GM12878 (cell line): ENCODE measurements around the gene SLC36A1. TPM values are rescaled to one million over a fixed set of nuclear protein-coding genes. Genes with fewer than 3 reads are reported as not detected.

ENCODE experiments used
- ATF2 ChIP-seq: IDR thresholded peaks from 2 replicates; pipeline ENCODE4 v1.6.1; 2012; ENCODE audit warnings: low read length, inconsistent platforms
- FOXM1 ChIP-seq: IDR thresholded peaks from 2 replicates; pipeline ENCODE4 v1.6.1; 2012; ENCODE audit warnings: low read depth, mild to moderate bottlenecking, inconsistent platforms, low read length, moderate library complexity
- POU2F2 ChIP-seq: IDR thresholded peaks from 3 replicates; pipeline ENCODE4 v1.6.1; 2011; ENCODE audit warnings: low read depth, mild to moderate bottlenecking, low read length, borderline replicate concordance
- RELA ChIP-seq: fragments of 450-650 bp; IDR thresholded peaks from 2 replicates; pipeline ENCODE4 v1.8.0; 2014; ENCODE audit warnings: borderline replicate concordance; ENCODE audit not compliant: partially characterized antibody
- RUNX3 ChIP-seq: IDR thresholded peaks from 2 replicates; pipeline ENCODE4 v1.6.1; 2012; ENCODE audit warnings: low read length, inconsistent platforms
- SREBF1 ChIP-seq: IDR thresholded peaks from 2 replicates; pipeline ENCODE4 v1.6.1; 2012; ENCODE audit warnings: mild to moderate bottlenecking, low read length
- SUZ12 ChIP-seq: fragments of 200-600 bp; sonication (generic); IDR thresholded peaks from one replicate; pipeline ENCODE4 v1.6.1; 2018; ENCODE audit warnings: antibody characterized with exemption, mild to moderate bottlenecking; ENCODE audit not compliant: unreplicated experiment
- TARDBP ChIP-seq: IDR thresholded peaks from 2 replicates; pipeline ENCODE4 v1.6.1; 2016; ENCODE audit warnings: borderline replicate concordance
- USF1 ChIP-seq: IDR thresholded peaks from 2 replicates; pipeline ENCODE4 v1.6.1; 2011; ENCODE audit warnings: borderline replicate concordance, low read depth, mild to moderate bottlenecking, moderate library complexity, mixed read lengths, low read length; ENCODE audit not compliant: insufficient read depth; ENCODE audit errors: extremely low read length
- polyA plus RNA-seq, 11 experiments: library from polyadenylated mRNA; depleted of rRNA in 4 of 11; unstranded in 6 of 11; stranded (reverse) in 5 of 11; fragments of >200 nt; fragmentation: Nextera tagmentation in 4 of 11; fragmentation: Illumina TruSeq in 1 of 11; extraction: Ambion mirVana in 4 of 11; extraction: Trizol in 1 of 11; gene quantifications; 1 replicate in 1 of 11; 2 replicates in 10 of 11; pipeline versions ENCODE4 v1.2.1 to v1.2.3, GENCODE V29; 2011 to 2016; ENCODE audit warnings: inconsistent platforms in 2 of 11, missing spikeins in 2 of 11, low read depth in 1 of 11
- total RNA-seq, 4 experiments: library from RNA; depleted of rRNA in 3 of 4; stranded (reverse); fragments of >200 nt in 3 of 4; fragmentation: Illumina TruSeq in 1 of 4; extraction: Trizol in 1 of 4; gene quantifications; 2 replicates each; pipeline versions ENCODE4 v1.2.1 to v1.2.3, GENCODE V29; 2013 to 2021
- TF ChIP-seq, protein P1 (sequence below): IDR thresholded peaks from 2 replicates; pipeline ENCODE4 v1.6.1; 2012; ENCODE audit warnings: low read depth, low read length, improper control_type of control experiment
- TF ChIP-seq, protein P2 (sequence below): IDR thresholded peaks from 2 replicates; pipeline ENCODE4 v1.6.1; 2012; ENCODE audit warnings: mild to moderate bottlenecking, low read depth, low read length

The SLC36A1 gene
- total and polyA plus RNA-seq, 10 of the 15 experiments (the other 5 are each of a cell fraction or from before 2014, with no cell fraction given): 0.50 to 8.2 (median 3.5) TPM

GRCh38 chr5:151480384-151481293, 33.2 kb downstream of the SLC36A1 start (continued):
- TF ChIP-seq, protein P1, sequence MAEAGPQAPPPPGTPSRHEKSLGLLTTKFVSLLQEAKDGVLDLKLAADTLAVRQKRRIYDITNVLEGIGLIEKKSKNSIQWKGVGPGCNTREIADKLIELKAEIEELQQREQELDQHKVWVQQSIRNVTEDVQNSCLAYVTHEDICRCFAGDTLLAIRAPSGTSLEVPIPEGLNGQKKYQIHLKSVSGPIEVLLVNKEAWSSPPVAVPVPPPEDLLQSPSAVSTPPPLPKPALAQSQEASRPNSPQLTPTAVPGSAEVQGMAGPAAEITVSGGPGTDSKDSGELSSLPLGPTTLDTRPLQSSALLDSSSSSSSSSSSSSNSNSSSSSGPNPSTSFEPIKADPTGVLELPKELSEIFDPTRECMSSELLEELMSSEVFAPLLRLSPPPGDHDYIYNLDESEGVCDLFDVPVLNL: no peak
- TF ChIP-seq USF1 (no peak), SREBF1 (no peak), POU2F2 (no peak), ATF2 (no peak), RELA (no peak), FOXM1 (no peak), RUNX3 (no peak), TARDBP (no peak), SUZ12 (no peak)
- TF ChIP-seq, protein P2, sequence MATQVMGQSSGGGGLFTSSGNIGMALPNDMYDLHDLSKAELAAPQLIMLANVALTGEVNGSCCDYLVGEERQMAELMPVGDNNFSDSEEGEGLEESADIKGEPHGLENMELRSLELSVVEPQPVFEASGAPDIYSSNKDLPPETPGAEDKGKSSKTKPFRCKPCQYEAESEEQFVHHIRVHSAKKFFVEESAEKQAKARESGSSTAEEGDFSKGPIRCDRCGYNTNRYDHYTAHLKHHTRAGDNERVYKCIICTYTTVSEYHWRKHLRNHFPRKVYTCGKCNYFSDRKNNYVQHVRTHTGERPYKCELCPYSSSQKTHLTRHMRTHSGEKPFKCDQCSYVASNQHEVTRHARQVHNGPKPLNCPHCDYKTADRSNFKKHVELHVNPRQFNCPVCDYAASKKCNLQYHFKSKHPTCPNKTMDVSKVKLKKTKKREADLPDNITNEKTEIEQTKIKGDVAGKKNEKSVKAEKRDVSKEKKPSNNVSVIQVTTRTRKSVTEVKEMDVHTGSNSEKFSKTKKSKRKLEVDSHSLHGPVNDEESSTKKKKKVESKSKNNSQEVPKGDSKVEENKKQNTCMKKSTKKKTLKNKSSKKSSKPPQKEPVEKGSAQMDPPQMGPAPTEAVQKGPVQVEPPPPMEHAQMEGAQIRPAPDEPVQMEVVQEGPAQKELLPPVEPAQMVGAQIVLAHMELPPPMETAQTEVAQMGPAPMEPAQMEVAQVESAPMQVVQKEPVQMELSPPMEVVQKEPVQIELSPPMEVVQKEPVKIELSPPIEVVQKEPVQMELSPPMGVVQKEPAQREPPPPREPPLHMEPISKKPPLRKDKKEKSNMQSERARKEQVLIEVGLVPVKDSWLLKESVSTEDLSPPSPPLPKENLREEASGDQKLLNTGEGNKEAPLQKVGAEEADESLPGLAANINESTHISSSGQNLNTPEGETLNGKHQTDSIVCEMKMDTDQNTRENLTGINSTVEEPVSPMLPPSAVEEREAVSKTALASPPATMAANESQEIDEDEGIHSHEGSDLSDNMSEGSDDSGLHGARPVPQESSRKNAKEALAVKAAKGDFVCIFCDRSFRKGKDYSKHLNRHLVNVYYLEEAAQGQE: no peak
